ENCODE measurements around the gene TRIM40.

DNA sequence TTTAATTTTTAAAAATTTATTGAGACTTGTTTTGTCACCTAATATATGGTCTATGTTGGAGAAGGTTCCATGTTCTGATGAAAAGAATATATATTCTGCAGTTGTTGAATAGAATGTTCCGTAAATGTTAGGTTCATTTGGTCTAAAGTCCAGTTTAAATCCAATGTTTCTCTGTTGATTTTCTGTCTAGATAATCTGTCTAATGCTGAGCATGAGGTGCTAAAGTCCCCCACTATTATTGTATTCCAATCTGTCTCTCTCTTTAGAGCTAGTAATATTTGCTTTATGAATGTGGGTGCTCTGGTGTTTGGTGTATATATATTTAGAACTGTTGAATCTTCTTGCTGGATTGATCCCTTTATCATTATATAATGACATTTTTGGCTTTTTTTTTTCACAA lies 42.9 kb downstream of the TRIM40 start:
- TF ChIP-seq, protein P1, sequence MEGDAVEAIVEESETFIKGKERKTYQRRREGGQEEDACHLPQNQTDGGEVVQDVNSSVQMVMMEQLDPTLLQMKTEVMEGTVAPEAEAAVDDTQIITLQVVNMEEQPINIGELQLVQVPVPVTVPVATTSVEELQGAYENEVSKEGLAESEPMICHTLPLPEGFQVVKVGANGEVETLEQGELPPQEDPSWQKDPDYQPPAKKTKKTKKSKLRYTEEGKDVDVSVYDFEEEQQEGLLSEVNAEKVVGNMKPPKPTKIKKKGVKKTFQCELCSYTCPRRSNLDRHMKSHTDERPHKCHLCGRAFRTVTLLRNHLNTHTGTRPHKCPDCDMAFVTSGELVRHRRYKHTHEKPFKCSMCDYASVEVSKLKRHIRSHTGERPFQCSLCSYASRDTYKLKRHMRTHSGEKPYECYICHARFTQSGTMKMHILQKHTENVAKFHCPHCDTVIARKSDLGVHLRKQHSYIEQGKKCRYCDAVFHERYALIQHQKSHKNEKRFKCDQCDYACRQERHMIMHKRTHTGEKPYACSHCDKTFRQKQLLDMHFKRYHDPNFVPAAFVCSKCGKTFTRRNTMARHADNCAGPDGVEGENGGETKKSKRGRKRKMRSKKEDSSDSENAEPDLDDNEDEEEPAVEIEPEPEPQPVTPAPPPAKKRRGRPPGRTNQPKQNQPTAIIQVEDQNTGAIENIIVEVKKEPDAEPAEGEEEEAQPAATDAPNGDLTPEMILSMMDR (IDR thresholded peaks at IDR 0.05), result no peak
- no peak for TF ChIP-seq ZFX (IDR thresholded peaks at IDR 0.05; ENCODE audit: borderline replicate concordance)
